ENCODE data around the gene IDNK.

IDNK gene

GRCh38 chr9:83636813-83637212, 13.9 kb downstream of the IDNK start:
- no peak for DNase-seq

GRCh38 chr9:83637389-83637788, 14.4 kb downstream of the IDNK start:
- no peak for DNase-seq

GRCh38 chr9:83639266-83639665, 16.3 kb downstream of the IDNK start:
- no peak for DNase-seq

GRCh38 chr9:83642793-83643192, 19.9 kb downstream of the IDNK start:
- DNase-seq, result no peak

- no peak for DNase-seq
Measured at GRCh38 chr9:83646500-83647239, 23.7 kb downstream of the IDNK start.

- no peak for DNase-seq
Measured at GRCh38 chr9:83649080-83649479, 26.1 kb downstream of the IDNK start.

GRCh38 chr9:83649515-83649914, 26.6 kb downstream of the IDNK start:
- DNase-seq, result no peak

GRCh38 chr9:83651558-83651957, 28.6 kb downstream of the IDNK start:
- no peak for DNase-seq

- no peak for DNase-seq
Measured at GRCh38 chr9:83652433-83652832, 29.5 kb downstream of the IDNK start.

GRCh38 chr9:83655433-83655832, 32.5 kb downstream of the IDNK start:
- DNase-seq, result no peak

- DNase-seq, result no peak
Measured at GRCh38 chr9:83656032-83656680, 33.2 kb downstream of the IDNK start.

GRCh38 chr9:83656952-83657351, 34.0 kb downstream of the IDNK start:
- no peak for DNase-seq

- no peak for DNase-seq
Measured at GRCh38 chr9:83662933-83663332, 40.0 kb downstream of the IDNK start.

- DNase-seq, result no peak
Measured at GRCh38 chr9:83665580-83666200, 42.7 kb downstream of the IDNK start.

- no peak for DNase-seq
Measured at GRCh38 chr9:83669067-83669466, 46.1 kb downstream of the IDNK start.

GRCh38 chr9:83670381-83670780, 47.4 kb downstream of the IDNK start:
- no peak for DNase-seq

- no peak for DNase-seq
Measured at GRCh38 chr9:83671451-83671850, 48.5 kb downstream of the IDNK start.

- DNase-seq, result no peak
Measured at GRCh38 chr9:83675466-83675865, 52.5 kb downstream of the IDNK start.

GRCh38 chr9:83677596-83677995, 54.7 kb downstream of the IDNK start:
- no peak for DNase-seq

- DNase-seq, result no peak
Measured at GRCh38 chr9:83680233-83680632, 57.3 kb downstream of the IDNK start.

- no peak for DNase-seq
Measured at GRCh38 chr9:83681490-83681889, 58.5 kb downstream of the IDNK start.

GRCh38 chr9:83688921-83689320, 66.0 kb downstream of the IDNK start:
- no peak for DNase-seq

GRCh38 chr9:83691492-83691891, 68.5 kb downstream of the IDNK start:
- no peak for DNase-seq

All from NCI-H446 treated with DMSO at 0.1 percent for 48 hours (cell line).